Activated CD8-positive, alpha-beta T cell treated with anti-CD3 and anti-CD28 coated beads for 36 hours (primary cell): ENCODE measurements around the gene C5AR2. TPM values are rescaled to one million over a fixed set of nuclear protein-coding genes. Genes with fewer than 3 reads are reported as not detected.

ENCODE experiments used
- ATAC-seq: fragments of 200-7000 bp; cut with Tn5 transposase; one replicate; pipeline ENCODE4 v1.10.0; 2021; ENCODE audit warnings: mild to moderate bottlenecking, moderate library complexity
- CTCF ChIA-PET: fragments of 350-600 bp; sonication (Branson Sonifier 250); formaldehyde crosslinking; loops from one replicate; lab custom pipeline; 2021; ENCODE audit warnings: antibody characterized with exemption; lab: Charles Lee
- POLR2A ChIA-PET: fragments of 350-600 bp; sonication (Branson Sonifier 250); formaldehyde crosslinking; loops from one replicate; lab custom pipeline; 2021; ENCODE audit warnings: antibody characterized with exemption; lab: Charles Lee
- DNase-seq: peaks from one replicate; pipeline ENCODE4 v3.0.0-alpha.2; 2020
- H3K27ac Mint-ChIP-seq: one replicate; pipeline ENCODE4 v1.8.0; 2021; ENCODE audit warnings: mild to moderate bottlenecking, mixed read lengths
- H3K27me3 Mint-ChIP-seq: one replicate; pipeline ENCODE4 v1.8.0; 2021; ENCODE audit warnings: mixed read lengths
- H3K36me3 Mint-ChIP-seq: one replicate; pipeline ENCODE4 v1.8.0; 2021; ENCODE audit warnings: low read depth, mixed read lengths
- H3K4me1 Mint-ChIP-seq: one replicate; pipeline ENCODE4 v1.8.0; 2021; ENCODE audit warnings: low read depth, mixed read lengths
- H3K4me3 Mint-ChIP-seq: one replicate; pipeline ENCODE4 v1.8.0; 2021; ENCODE audit warnings: mild to moderate bottlenecking, moderate library complexity, mixed read lengths
- H3K9me3 Mint-ChIP-seq: one replicate; pipeline ENCODE4 v1.8.0; 2021; ENCODE audit warnings: mixed read lengths
- CTCF ChIP-seq: fragments of 200-600 bp; IDR thresholded peaks from one replicate; pipeline ENCODE4 v1.8.0; 2022; ENCODE audit warnings: antibody characterized with exemption, mild to moderate bottlenecking
- intact Hi-C: fragments of 100-400 bp; cut with micrococcal nuclease; formaldehyde crosslinking; loops from one replicate; pipeline ENCODE4 v1.10.0; 2022
- total RNA-seq, 2 experiments: library from RNA; stranded (reverse); gene quantifications; one replicate each; pipeline ENCODE4 v1.2.3, GENCODE V29; 2021

The C5AR2 gene
- total RNA-seq, 2 experiments from 2014 or later: 0.18 TPM; not detected in 1

GRCh38 chr19:47371261-47371660 is 39.3 kb downstream of the C5AR2 start:
- no peaks in the 10 kb centered on the region for H3K9me3 Mint-ChIP-seq
- intact Hi-C loops: no loop called here
- H3K27ac Mint-ChIP-seq: no peak overlapping the region
- CTCF ChIA-PET: interaction anchor here (2.1 kb wide), 1 partner anchor 20 kb away, joined by 9 read pairs; no protein-coding TSS in a partner anchor
- H3K4me1 Mint-ChIP-seq: no peaks in the 10 kb centered on the region
- H3K36me3 Mint-ChIP-seq: peaks cover 30% of the 10 kb centered on the region
- H3K4me3 Mint-ChIP-seq: no peak overlapping the region
- H3K27me3 Mint-ChIP-seq: no peaks in the 10 kb centered on the region
- POLR2A ChIA-PET: no interaction called here
- ATAC-seq (no peak), DNase-seq (no peak)
- no peak for TF ChIP-seq CTCF

- ATAC-seq (no peak), DNase-seq (no peak)
- Mint-ChIP-seq H3K9me3 (no peaks in the 10 kb centered on the region), H3K4me1 (no peaks in the 10 kb centered on the region), H3K36me3 (peaks cover 23% of the 10 kb centered on the region), H3K4me3 (no peak overlapping the region), H3K27ac (no peak overlapping the region), H3K27me3 (no peaks in the 10 kb centered on the region)
- POLR2A ChIA-PET: no interaction called here
- TF ChIP-seq CTCF: no peak
- CTCF ChIA-PET: no interaction called here
- intact Hi-C loops: no loop called here
Observed at GRCh38 chr19:47372603-47373002, 40.6 kb downstream of the C5AR2 start.

- intact Hi-C loops: no loop called here
- Mint-ChIP-seq H3K9me3 (no peaks in the 10 kb centered on the region), H3K4me3 (no peak overlapping the region), H3K27me3 (no peaks in the 10 kb centered on the region), H3K4me1 (no peaks in the 10 kb centered on the region), H3K36me3 (peaks cover 23% of the 10 kb centered on the region), H3K27ac (no peak overlapping the region)
- CTCF ChIA-PET: no interaction called here
- ATAC-seq: no peak
- POLR2A ChIA-PET: no interaction called here
- TF ChIP-seq CTCF: no peak
- no peak for DNase-seq
Observed at GRCh38 chr19:47373246-47374240, 41.6 kb downstream of the C5AR2 start.

- CTCF ChIA-PET: interaction anchor here (3.8 kb wide), 1 partner anchor 16 kb away, joined by 10 read pairs; no protein-coding TSS in a partner anchor
- Mint-ChIP-seq H3K9me3 (no peaks in the 10 kb centered on the region), H3K36me3 (peaks cover 20% of the 10 kb centered on the region), H3K4me1 (peaks cover 2% of the 10 kb centered on the region), H3K4me3 (no peak overlapping the region), H3K27ac (no peak overlapping the region), H3K27me3 (no peaks in the 10 kb centered on the region)
- POLR2A ChIA-PET: no interaction called here
- ATAC-seq (no peak), DNase-seq (no peak)
- no peak for TF ChIP-seq CTCF
- intact Hi-C loops: no loop called here
Observed at GRCh38 chr19:47374876-47375693, 43.1 kb downstream of the C5AR2 start.
